Measurements from ENCODE around the gene PLD4.
"Not testable (repeated sequence)": the region's sequence is repeated elsewhere in the genome, so short reads cannot be mapped to it uniquely, and the experiment has no call there.

Gene PLD4

GRCh38 chr14:104900639-104901512 lies 23.8 kb upstream of the PLD4 start:
- no peak for DNase-seq

DNA sequence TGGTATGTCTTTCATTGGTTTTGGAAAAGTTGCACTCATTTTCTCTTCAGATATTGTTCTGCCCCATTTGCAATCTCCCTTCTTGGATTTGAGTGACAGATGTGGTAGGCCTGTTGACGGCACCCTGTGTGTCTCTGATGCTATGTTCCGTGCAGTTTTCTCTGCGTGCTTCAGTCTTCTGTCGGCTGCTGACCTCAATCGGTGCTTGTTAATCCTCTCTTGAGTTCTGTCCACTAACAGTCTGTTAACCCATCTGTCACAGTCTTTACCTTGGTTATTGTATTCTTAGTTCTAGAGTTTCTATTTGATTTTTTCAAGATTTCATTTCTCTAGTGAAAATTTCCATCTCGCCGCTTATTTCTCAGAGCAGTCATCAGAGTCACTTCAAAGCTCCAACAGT lies 20.7 kb upstream of the PLD4 start:
- no peak for DNase-seq

- not testable (repeated sequence) for DNase-seq
Measured at GRCh38 chr14:104904650-104905578, 19.8 kb upstream of the PLD4 start.

DNA sequence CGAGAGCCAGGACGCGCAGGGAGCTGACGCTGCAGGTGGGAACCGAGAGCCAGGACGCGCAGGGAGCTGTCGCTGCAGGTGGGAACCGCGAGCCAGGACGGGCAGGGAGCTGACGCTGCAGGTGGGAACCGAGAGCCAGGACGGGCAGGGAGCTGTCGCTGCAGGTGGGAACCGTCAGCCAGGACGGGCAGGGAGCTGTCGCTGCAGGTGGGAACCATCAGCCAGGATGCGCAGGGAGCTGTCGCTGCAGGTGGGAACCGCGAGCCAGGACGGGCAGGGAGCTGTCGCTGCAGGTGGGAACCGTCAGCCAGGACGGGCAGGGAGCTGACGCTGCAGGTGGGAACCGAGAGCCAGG lies 19.1 kb upstream of the PLD4 start:
- not testable (repeated sequence) for DNase-seq

GRCh38 chr14:104908303-104908702 lies 16.4 kb upstream of the PLD4 start:
- no peak for DNase-seq

GRCh38 chr14:104912053-104912452 lies 12.6 kb upstream of the PLD4 start:
- DNase-seq: no peak

DNA sequence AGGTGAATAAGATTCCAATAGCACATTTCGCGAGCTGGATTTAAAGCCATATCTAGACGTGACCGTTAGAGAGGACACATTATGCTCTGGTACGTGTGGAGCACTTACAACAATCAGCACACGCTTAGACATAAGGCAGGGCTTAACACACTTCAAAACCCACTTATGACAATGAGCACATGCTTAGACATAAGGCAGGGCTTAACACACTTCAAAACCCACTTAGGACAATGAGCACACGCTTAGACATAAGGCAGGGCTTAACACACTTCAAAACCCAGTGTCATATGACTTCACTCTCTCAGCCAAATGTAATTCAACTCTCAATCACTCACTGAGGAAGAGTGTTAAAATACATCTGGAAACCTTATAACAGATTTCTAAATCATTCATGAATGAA lies 11.2 kb upstream of the PLD4 start:
- DNase-seq: no peak

- DNase-seq: no peak
Measured at GRCh38 chr14:104917116-104917515, 7.6 kb upstream of the PLD4 start.

DNA sequence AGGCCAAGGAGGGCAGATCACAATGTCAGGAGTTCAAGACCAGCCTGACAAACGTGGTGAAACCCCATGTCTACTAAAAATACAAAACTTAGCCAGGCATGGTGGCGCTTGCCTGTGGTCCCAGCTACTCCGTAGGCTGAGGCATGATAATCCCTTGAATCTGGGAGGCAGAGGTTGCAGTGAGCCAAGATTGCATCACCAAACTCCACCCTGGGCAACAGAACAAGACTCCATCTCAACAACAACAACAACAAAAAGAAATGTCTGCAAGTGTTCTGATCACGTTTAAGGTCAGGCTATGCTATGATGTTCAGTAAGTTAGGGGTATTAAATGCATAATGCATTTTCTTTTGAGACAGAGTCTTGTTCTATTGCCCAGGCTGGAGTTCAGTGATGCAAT lies 6.7 kb upstream of the PLD4 start:
- no peak for DNase-seq

DNA sequence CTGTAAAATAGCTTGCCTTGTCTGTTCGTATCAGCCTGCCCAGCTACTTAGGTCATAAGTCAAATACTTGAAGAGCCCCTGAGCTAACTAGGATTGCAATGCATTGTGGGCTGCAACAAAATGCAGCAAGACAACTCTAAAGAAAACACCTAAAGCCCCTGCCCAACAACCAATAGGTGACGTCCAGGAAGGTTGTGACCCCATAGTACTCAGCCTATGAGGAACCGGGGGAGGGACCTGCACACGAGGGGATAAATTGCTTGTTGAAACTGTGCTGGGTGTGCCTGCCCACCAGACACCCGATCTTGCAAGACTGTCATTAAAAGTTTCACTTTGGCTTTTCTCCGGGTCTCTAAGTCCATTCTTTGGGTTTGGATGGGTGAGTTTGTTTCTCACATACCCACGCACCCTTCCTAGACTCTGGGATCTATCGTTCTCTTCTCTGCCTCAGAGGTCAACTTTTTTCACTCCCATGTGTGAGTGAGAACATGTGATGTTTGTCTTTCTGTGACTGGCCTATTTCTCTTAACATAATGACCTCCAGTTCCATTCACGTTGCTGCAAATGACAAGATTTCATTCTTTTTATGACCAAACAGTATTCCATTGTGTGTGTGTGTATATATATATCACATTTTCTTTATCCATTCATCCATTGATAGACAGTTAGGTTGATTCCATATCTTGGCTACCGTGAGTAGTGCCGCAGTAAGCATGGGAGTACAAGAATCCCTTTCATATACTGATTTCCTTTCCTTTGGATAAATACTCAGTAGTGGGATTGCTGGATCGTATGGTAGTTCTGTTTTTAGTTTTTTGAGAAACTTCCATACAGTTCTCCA lies 5.3 kb upstream of the PLD4 start:
- DNase-seq: not testable (repeated sequence)

GRCh38 chr14:104919993-104920315 lies 4.7 kb upstream of the PLD4 start:
- DNase-seq: no peak

- DNase-seq: no peak
Measured at GRCh38 chr14:104923640-104924420, 849 bp upstream of the PLD4 start.

DNA sequence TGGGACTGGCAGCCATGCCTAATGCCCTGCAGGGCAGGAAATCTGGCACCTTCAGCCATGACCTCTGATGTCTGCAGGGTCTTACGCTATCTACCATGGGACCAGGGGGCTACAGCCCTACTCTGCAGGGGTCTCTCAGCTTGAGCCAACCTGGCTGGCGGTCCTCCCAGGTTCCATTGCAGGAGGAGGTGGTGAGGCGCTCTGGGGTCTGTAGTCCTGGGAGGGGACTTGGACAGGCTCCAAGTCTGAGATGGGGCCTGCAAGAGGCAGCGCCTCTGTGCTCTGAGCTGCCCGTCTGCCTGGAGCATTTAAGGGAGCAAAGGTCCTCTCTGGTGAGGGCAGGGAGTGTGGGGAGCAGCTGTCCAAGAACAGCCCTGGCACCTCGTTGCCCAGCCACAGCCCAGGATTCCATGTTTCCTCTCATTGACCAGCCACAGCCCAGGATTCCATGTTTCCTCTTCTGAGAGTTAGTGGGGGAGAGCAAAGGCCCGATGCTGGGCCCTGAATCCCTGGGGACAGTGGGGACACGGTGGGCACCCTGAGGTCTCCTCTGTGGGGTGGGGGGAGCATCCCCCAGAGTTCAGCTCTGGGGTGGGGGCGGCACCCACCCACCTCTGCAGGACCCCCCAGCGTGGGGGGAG lies 655 bp downstream of the PLD4 start:
- DNase-seq: no peak

DNA sequence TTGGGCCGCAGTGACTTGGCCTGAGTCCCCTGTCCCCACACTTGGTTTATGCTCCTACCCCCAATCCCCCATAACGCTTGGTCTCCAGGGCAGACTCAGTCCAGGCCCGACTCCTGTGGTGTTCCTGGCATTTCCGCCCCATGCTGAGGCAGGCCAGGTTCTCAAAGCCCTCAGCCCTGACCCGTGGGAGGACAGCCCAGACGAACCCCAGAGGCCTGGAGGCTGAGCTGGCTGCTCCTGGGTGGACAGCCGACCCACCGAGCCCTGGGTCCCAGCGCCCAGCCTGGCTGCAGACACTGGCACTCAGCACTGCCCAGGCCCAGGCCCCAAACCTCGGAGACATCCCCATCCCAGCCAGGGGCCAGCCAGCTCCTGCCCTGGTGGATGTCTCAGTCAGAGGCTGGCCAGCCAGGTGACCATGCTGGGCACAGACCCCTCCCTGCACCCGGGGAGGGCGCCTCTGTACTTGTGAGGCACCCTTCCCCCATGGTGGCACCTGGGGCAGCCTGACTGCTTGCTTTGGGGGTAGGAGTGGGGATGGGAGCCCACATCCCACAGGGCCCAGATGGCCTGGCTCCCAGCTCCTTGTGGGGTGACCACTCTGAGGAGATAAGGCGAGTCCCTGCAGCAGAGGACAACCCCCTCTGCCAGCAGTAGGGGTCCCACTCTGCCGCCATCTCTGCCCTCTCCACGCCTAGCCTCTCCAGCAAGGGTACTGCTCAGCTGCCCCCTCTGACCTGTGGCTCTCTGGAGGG lies 1.4 kb downstream of the PLD4 start:
- no peak for DNase-seq

DNA sequence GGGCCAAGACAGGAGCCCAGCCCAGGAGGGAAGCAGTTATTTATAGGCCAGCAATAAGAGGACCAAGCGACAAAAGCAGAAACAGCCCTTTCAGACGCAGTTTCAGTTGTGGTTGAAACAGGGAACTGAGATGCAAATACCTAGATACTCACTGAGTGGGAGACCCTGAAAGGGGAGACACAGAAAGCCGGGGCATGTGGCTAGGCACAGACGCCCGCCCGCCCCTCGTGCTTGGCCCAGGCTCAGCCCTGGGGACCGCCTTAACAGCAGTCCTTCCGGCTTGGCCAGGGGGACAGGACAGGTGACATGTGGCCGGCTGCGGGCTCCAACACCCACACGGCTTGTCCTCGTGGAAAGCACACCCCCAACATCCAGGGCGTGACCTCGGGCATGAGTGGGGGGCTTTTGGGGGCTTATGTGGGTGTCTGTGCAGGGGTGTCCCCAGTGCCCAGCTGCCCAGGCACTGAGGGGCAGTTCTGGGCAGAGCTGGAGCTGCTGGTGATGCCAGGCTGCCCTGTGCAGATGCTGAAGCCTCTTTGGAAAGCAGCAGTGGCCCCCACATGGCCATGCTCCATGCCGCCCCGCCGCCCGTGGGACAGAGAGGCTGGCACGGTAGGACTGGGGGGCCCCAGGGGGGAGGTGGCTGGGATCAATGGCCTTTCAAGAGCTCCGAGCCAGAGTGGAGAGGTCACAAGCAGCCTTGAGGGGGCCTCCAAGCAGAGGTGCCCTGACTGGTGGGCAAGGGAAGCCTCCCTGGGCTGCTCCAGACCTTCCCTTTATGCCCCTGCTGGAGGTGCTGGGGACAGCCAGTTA lies 2.1 kb downstream of the PLD4 start:
- DNase-seq: no peak

DNA sequence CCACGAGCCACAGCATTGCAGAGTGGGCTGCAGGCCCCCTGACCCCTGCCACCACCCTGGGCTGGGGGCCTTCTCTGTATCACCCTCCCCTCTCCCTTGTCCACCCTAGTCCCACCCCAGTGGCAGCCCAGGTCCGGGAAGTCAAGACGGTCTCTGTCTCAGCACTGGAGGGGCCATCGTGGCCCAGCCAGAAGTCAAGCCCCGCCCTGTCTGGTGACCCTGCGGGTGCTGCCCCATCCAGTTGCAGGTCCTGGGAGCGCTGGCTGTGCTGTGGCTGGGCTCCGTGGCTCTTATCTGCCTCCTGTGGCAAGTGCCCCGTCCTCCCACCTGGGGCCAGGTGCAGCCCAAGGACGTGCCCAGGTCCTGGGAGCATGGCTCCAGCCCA lies 2.7 kb downstream of the PLD4 start:
- no peak for DNase-seq

DNA sequence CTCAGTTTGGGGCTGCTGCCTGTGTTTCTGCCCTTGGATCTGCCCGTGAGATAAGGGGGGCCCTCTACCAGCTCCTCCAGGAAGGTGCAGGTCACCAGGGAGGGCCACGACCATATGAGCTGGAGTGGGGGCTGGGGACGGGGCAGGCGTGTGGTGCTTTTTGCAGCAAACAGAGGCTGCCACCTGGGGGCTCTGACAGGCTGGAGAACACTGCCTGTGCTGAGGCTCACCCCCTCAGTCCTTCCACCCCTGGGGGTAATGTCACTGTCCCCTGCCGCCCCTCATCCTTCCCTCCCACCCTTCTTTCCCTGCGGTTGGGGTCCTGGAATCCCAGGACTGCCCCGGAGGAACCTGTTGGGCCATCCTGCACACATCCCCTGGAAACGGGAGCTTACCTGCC lies 3.2 kb downstream of the PLD4 start:
- DNase-seq: no peak

- DNase-seq: no peak
Measured at GRCh38 chr14:104928391-104929133, 3.9 kb downstream of the PLD4 start.

All from stimulated activated CD4-positive, alpha-beta T cell treated with anti-CD3 and anti-CD28 coated beads, Interleukin-4, amount 100 ng/mL, for 24 hours (primary cell).